Activated CD4-positive, alpha-beta T cell treated with anti-CD3 and anti-CD28 coated beads, Interleukin-2, amount 50 U/mL, for 48 hours (primary cell): ENCODE measurements around the gene PAK2.
A peak's percentile ranks its signal among the peaks of the same experiment; 100 is the strongest.
"Not testable (repeated sequence)": the region's sequence is repeated elsewhere in the genome, so short reads cannot be mapped to it uniquely, and the experiment has no call there.

Experiments used
- DNase-seq, 2 experiments: peaks; one replicate each; pipeline ENCODE4 v3.0.0-alpha.2; 2020

PAK2 gene

DNA sequence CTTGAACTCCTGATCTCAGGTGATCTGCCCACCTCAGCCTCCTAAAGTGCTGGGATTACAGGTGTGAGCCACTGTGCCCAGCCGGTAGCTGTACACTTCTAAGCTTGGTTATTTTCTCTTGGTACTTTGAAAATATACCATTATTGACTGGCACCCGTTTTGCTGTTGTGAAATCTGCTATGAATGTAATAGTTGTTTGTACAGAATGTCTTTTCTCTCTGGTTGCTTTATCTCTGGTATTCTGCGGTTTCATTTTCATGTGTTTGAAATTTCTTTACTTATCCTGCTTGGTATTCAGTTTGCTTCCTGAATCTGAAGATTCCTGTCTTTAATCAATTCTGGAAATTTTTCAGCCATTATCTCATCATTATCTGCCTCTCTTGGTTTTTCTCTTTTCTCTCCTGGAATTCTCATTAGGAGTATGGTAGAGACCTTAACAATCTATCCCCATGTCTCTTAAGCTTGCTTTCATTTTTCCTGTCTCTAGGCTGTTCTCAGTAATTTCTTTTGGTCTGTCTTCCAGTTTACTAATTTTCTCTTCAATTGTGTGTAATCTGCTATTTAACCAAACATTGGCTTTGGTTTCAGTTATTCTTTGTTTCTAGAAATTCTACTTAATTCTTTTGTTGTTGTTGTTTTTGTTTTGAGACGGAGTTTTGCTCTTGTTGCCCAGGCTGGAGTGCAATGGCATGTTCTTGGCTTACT lies 2.8 kb upstream of the PAK2 start:
- no peak for DNase-seq

DNA sequence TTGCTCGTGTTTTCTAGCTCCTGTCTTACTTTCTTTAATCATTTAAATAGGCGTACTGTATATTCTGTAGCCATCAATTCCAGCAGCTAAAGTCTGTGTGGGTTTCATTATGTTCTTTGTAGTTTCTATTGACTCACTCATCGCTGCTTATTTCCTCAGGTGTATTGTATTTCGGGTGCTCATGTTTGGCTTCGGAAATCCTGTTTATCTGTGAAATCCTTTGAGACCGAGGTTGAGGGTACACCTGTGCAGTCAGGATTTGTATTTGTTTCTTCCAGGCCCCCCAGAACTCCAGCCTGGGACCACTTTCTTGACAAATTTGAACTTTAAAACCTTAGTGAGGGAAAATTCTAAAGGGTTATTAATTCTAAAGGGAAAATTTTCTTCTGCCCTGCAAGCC lies 2.0 kb upstream of the PAK2 start:
- no peak for DNase-seq

DNA sequence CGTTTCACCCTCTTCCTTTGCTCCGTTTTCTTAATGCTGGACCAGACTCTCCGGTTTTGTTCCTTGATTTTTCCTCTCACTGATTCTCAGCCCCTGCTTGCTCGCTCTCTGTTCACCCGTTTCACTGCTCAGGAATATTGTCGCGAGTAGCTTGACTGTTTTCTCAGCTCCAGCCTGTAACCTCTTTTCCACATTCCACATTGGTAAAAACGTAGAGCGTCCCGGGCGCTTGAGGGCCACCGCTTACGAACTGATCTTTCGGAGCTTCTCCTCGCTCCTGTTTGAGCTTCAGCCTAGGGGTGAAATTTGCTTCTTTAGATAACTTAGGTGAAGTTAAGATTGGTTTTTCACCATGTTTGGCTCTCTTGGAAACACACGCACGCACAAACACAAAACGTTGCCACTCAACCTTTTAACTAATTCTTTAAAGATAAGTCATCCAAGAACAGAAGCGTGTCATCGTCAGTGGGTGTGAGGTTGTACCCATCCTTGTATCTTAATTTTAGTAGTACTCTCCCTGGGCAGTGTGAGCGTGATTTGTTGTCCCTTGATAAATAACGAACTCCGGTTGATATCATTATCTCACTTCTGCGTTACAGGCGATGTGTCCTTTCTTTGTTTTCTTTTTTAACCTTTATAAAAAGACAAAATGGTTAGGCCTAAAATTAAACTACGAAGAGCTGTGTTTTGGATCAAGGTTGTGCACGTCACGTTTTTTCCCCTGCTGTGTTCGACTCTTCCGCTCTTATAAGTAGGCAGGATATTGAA lies 1.0 kb downstream of the PAK2 start:
- peak; percentile 36 to 52 for DNase-seq

DNA sequence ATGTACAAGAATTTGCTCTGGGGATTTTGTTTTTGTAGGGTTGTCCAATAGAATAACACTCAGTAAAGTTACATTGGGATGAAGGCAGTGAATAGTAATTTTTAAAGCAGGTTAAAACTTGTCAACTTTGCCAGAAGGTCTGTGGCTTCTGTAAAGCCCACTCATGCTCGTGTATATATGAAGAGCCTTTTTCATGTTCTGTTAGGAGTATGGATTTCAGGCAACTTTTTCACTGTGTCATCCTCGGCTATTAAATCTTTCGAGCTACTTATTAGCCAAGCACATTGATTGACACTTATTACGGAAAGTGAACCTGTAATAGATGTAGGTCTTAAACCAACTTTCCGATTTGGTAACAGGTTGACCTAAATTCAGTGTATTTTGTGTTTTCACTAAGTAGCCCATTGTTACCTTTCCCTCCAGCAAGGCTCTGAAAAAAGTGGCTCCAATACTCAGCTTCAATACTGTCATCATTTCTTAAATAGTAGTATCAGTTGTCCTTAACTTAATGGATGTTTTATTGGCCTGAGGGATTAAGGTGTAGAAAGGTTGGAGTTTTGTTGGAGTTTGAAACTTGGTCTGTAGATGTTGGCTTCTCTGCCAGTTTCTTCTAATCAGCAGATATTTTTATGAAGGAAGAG lies 1.7 kb downstream of the PAK2 start:
- DNase-seq: no peak

DNA sequence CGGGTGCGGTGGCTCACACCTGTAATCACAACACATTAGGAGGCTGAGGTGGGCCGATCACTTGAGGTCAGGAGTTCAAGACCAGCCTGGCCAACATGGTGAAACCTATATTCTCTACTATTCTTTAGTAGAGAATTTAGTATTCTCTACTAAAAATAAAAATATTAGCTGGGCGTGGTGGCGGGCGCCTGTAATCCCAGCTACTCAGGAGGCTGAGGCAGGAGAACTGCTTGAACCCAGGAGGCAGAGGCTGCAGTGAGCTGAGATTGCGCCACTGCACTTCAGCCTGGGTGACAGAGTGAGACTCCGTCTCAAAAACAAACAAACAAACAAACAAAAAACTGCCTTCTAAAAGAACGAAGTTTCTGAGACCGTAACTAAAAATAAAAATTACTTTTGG lies 3.9 kb downstream of the PAK2 start:
- not testable (repeated sequence) for DNase-seq

DNA sequence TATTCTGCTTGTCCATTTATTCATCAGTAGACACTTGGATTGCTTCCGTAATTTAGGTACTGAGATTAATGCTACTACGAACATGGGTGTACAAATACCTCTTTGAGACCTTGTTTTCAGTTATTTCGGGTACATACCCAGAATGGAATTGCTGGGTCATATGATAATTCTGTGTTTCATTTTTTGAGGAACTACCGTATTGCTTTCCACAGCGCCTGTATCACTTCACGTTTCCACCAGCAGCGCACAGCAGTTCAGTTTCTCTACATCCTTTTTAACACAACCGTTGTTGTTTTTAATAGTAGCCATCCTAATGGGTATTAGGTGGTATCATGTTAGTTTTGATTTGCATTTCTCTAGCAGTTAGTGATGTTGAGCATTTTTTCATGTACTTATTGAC lies 9.5 kb downstream of the PAK2 start:
- no peak for DNase-seq

DNA sequence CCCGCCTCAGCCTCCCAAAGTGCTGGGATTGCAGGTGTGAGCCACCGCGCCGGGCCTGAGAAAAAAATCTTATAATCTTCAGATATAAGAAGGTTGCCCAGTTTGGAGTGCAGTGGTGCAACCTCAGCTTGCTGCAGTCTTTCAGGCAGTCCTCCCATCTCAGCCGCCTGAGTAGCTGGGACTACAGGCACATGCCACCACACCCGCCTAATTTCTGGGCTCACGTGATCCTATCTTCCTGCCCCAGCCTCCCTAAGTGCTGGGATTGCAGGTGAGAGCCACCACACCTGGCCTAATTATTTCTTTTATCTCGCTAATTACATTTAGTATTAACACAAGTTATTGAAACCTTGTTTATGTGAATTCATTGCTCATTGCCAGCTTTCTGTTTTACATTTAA lies 13.5 kb downstream of the PAK2 start:
- DNase-seq: no peak

DNA sequence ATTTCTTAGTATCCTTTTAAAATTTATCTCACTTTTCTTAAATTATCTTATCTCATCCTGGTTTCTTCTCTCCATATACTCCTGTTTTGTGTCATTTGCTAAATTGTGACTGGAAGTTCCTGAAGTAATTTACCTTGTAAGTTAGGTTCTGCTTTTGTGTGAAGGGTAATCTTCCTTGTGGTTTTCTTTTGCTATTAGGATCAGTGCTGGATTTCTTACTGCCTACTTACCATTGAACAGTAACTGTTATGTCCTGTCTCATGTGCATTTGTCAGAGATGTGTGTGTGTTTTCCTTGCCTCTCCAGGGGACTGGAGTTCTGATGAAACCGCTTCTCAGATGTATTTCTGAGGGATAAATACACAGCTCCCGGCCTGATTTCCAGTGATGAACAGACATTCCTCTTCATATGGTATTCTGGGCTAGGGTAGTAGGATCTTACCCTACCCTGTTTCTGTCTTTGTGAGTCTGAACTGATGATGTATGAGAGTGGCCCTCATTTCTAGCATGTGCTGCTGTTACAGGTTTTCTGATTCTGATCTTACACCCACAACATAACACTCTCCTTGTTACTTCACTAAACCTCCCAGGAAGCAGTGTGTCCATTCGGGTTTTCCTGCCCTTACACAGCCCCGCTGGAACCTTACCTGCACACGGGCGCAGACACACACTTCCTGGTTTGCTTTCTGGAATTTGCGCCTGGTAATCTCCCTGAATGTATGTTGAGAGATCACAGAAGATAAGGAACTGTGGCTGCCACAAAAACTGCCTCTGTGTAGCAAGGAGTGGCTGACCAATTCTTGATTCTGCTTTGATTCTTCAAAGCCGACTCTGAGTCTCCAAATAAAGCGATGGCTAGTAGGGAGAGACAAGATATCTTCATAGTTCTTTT lies 14.7 kb downstream of the PAK2 start:
- DNase-seq: no peak

DNA sequence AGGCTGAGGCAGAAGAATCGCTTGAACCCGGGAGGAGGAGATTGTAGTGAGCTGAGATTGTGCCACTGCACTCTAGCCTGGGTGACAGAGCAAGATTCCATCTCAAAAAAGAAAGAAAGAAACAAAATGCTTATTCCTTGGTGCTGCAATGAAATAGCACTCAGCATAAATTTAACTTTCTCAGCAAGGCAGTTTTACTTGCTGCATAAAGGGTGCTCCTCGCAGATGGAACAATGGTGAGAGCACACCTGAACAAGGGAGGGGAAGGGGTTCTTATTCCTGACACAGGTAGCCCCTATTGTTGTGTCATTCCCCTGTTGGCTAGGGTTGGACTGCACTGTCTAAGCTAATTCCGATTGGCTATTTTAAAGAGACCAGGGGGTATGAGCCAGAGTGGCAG lies 17.1 kb downstream of the PAK2 start:
- no peak for DNase-seq

DNA sequence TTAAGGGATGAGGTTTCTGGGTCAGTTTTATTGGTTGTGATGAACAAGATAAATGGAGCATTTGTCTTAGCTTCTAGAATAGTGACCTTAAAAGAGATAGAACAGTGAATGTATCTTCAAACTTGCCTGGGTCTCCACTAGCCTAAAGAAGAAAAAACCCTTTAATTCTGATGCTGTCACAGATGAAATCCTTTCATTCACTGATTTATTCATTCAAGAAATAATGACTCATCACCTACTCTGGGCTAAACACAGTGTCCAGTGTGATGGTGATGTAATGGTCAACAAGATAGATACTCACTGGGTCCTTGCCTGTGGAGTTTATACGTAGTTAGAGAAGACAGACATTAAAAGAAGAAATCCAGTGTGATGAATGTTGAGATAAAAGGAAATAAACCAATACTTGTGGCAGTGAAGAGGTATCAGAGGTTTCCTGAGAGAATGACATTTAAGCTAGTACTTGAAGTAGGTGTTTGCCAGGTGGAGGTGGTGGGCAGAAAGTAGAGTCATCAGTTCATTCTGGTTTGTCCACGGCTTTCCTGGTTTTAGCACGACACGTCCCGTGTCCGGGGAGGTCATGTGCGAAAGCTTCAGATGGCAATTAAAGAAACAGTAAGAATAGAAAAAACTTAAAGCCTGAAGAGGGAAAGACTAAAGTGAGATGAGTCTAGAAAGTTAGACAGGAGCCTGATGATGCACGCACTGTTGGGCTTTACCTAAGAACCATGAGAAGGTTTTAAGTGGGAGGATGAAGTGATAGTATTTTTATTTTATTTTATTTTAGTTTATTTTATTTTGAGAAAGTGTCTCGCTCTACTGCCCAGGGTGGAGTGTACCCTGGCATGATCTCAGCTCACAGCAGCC lies 18.5 kb downstream of the PAK2 start:
- no peak for DNase-seq

DNA sequence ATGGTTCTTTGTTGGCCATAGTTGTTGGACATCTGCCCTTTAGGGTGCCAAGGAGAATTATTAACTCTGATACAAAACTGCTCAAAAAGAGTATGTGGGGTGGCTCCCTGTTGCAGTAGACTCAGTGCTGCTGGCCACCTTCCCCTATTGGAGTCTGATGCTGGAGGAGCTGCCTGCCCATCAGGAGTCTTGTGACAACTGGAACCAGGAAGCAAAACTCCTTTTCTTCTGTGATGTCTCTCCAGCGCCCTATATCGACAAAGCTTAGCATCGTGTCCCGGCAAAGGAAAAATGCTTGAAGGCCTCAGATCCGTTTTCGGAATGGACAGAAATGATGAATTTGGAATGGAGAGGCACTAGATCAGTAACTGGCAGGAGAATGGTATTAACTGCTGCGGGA lies 23.5 kb downstream of the PAK2 start:
- DNase-seq: no peak

DNA sequence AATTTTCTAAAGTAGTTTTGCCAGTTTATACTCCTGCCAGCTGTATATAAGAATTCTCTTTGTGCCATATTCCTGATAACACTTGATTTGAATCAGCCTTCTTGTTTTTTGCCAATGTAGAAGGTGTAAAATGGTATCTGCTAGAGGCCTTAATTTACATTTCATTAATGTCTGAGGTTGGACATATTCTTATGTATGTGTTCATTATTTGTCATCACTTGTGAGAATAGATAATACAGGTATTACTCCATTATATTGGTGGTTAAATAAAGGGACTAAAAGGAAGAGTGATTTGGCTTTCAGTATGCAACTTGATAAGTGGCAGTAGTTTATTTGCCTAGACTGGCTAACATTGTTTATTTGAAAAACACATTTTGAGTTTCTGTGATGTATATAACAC lies 25.8 kb downstream of the PAK2 start:
- DNase-seq: no peak

DNA sequence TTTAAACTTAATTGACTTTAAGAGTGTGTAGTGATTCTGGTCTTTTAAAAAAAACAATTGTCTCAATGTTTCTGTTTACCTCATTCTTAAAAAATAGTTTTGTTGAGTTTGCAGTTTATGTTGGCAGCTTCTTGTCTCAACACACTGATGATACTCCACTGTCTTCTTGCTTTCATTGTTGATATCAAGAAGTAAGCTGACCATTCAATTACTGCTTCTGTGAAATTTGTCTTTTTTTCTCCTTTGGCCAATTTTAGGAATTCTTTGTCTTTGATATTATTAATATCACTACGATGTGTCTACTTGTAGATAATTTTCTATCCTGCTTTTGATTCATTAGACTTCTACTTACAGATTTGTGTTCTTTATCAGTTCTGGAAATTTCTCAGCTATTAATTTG lies 31.4 kb downstream of the PAK2 start:
- no peak for DNase-seq

DNA sequence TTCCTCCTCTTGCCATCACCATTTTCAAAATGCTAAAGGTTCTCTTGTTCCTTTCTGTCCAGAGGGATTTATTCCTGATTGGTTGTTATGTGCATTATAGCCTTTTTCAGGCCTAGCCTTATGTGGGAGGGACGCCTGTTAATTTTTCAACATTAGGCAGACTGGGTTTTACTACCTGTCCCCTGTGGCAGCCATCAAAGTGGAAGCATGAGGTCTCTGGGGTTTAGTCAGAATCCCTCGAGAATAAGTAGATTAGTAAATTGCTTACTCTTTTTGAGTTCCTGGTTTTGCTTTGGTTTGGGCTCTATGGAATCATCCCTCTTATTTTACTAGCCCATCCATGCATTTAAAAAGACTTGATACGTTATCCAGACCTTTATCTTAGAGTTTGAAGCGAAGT lies 32.4 kb downstream of the PAK2 start:
- no peak for DNase-seq

DNA sequence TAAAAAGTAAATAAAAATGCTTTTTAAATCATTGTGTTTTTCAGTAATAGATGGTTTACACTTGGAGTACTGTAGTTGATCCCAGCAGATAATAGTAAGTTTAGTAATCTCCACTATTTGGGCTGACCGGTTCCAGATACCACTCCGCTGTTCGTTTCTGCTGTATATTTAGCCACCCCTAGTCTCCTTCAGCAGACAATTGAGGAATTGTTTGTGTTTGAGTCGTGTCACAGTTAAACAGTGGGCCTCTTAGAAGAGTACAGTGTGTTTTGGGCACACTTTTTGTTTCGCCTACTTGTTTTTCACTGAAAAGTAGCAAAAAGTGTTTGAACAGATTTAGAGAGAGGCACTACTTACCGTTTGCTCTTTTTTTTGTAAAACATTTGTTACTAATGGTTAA lies 33.2 kb downstream of the PAK2 start:
- no peak for DNase-seq

DNA sequence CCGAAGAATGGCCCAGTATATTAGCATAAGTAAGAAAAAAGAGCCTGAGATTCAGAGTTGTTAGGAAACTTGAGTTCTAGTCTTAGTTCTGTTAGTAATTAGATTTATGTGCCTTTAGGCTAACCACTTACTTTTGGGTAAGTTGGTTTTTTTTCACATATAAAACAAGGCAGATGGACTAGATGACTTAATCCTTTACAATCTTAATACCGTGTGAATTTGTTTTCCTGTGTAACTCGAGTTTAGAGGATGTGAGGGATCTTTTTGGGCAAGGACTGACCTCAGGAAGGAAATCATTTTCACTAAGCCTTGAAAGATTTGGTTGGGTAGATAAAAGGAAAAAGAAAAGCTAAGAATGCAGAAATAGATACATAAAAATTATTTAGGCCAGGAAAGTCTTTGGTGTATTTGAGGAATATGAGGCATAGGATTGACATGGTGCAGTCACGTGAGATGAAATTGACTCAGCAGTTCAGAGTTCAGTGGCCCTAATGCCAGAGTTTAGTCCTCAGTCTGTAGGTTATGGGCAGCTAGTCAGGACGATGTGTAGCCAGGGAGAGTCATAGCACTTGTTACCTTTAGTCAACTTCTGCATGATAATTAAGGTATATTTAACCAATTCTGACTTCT lies 34.6 kb downstream of the PAK2 start:
- no peak for DNase-seq

DNA sequence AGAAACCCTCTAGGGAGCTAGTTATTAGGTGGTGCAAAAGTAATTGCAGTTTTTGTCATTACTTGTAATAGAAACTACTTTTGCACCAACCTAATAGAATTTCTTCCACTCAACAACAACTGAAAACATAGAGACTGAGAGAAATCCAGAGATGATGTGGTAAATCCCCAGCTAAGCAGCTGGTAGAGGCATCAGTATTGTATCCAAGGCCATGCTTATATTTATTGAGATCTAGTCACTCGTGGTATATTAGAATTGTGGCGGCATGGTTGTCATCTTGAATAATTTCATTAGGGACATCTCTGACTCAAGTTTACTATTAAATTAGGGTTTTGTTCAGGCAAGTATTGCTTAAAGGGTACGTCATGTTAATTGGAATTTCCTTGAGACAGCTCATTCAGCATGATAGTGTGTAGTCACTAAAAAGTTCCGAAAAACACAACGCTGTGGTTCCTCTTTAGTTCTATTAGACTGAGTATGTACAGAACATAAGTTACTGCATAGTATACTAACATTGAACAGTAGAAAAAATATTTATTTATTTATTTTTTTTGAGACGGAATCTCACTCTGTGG lies 35.3 kb downstream of the PAK2 start:
- DNase-seq: no peak

DNA sequence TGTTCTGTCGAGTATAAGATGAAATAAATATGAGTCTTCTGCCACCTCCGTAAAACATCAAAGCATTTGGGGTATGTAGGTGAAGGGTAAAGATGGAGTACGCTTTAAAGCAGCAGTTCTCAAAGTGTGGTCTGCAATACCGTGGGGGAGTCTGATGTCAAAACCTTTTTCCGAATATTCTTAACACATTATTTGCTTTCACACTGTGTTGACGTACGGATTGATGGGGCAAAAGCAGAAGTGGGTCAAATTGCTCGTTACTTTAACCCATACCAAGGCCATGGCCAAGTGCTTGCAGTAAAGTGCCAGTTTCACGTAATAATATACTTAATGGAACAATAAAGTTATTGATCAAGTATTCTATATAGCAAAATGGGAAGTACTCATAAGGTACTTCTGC lies 36.3 kb downstream of the PAK2 start:
- no peak for DNase-seq

DNA sequence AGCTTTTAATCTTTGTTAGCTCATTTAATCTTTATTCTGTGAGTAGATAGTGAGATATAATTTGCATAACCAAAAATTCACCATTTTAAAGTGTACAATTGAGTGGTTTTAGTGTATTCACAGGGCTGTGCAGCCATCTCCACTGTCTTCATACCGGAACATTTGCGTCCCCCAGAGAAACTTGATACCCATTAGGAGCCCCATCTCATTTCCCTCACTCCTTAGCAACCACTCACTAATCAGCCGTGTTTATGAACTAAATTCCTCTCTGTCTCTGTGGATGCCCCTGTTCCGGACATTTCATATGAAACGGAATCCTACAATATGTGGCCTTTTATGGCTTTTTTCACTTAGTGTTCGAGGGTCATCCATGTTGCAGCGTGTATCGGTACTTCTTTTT lies 38.2 kb downstream of the PAK2 start:
- DNase-seq: no peak

DNA sequence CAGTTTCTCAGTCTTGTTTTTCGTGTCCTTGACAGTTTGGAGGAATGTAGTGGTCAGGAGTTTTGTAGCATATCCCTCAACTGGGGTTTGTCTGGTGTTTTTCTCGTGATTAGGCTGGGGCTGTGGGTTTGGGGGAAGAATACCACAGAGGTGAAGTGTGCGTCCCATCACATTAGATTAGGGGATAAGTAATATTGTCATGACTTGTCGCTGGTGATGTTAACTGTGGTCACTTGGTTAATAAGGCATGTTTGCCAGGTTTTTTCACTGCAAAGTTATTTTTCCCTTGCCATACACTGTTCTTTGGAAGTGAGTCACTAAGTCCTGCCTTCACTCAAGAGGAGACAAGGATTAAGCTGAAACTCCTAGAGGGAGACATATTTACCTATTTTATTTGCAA lies 39.1 kb downstream of the PAK2 start:
- DNase-seq: no peak

DNA sequence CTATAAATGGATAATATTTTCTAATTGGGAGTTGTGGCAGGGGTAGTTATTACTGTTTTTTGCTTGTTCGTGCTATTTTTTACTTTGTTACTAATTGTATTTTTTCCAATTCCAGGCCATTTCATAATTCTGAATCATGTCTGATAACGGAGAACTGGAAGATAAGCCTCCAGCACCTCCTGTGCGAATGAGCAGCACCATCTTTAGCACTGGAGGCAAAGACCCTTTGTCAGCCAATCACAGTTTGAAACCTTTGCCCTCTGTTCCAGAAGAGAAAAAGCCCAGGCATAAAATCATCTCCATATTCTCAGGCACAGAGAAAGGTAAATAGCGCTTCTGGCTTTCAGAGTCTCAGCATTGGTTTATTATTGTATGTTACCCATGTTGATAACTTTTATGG lies 42.9 kb downstream of the PAK2 start:
- DNase-seq: no peak
